Endothelial cell of umbilical vein (primary cell): ENCODE results near the gene MCRIP1. TPM values are rescaled to one million over a fixed set of nuclear protein-coding genes. Genes with fewer than 3 reads are reported as not detected.

Experiments used
- BruUV-seq: library from RNA; stranded (reverse); fragments of 400-500 nt; replicated peaks from 2 replicates; lab custom pipeline; 2021; lab: Mats Ljungman, UMichigan
- CTCF ChIA-PET: fragments of 300-600, 350-600 bp; sonication (Branson Sonifier 250); formaldehyde crosslinking; loops from one replicate; lab custom pipeline; 2021; ENCODE audit warnings: antibody characterized with exemption, inconsistent platforms; lab: Charles Lee
- POLR2A ChIA-PET: fragments of 300-600, 350-600 bp; sonication (Branson Sonifier 250); formaldehyde crosslinking; loops from one replicate; lab custom pipeline; 2021; ENCODE audit warnings: antibody characterized with exemption, inconsistent platforms; lab: Charles Lee
- DNase-seq: peaks from one replicate; pipeline ENCODE4 v3.0.0-alpha.2; 2011; ENCODE audit warnings: low read depth, low spot score
- FAIRE-seq: peaks from 2 replicates; lab custom pipeline; 2011; peaks lifted over from hg19 to GRCh38; lab: Jason Lieb, UNC
- H2AFZ ChIP-seq: 2 replicates; pipeline ENCODE4 v1.6.0; 2012; ENCODE audit warnings: low read depth, low read length, control low read depth, inconsistent platforms
- H3K27ac ChIP-seq: 2 replicates; pipeline ENCODE4 v1.5.1; 2011; ENCODE audit warnings: low read depth, mild to moderate bottlenecking, control low read depth, low read length, moderate library complexity; ENCODE audit not compliant: insufficient read depth
- H3K27me3 ChIP-seq, 2 experiments: 2 replicates each; pipeline versions ENCODE4 v1.6.0 to v1.6.1; 2011; ENCODE audit warnings: low read length in 2 of 2, mixed read lengths in 1 of 2; ENCODE audit not compliant: control insufficient read depth in 2 of 2, insufficient read depth in 2 of 2
- H3K36me3 ChIP-seq, 2 experiments: 2 replicates in 1 of 2; 3 replicates in 1 of 2; pipeline ENCODE4 v1.5.1; 2011; ENCODE audit warnings: low read length in 2 of 2, mild to moderate bottlenecking in 1 of 2, moderate library complexity in 1 of 2; ENCODE audit not compliant: control insufficient read depth in 2 of 2, insufficient read depth in 2 of 2; ENCODE audit errors: extremely low read depth in 1 of 2
- H3K4me1 ChIP-seq: 3 replicates; pipeline ENCODE4 v1.5.1; 2011; ENCODE audit warnings: mild to moderate bottlenecking, low read length; ENCODE audit not compliant: control insufficient read depth, insufficient read depth; ENCODE audit errors: extremely low read depth
- H3K4me2 ChIP-seq: 2 replicates; pipeline ENCODE4 v1.6.1; 2011; ENCODE audit warnings: low read length, control low read depth, mixed read lengths; ENCODE audit not compliant: insufficient read depth
- H3K4me3 ChIP-seq, 3 experiments: fragments of 200-600 bp in 1 of 3; sonication (generic), shearing (Covaris generic) in 1 of 3; replicated peaks in 1 of 3; 2 replicates each; pipeline ENCODE4 v1.5.1; 2011 to 2016; ENCODE audit warnings: control low read depth in 3 of 3, low read length in 3 of 3, mild to moderate bottlenecking in 2 of 3, inconsistent platforms in 1 of 3, low read depth in 1 of 3, moderate library complexity in 1 of 3; ENCODE audit not compliant: insufficient read depth in 1 of 3
- H3K79me2 ChIP-seq: 2 replicates; pipeline ENCODE4 v1.6.0; 2012; ENCODE audit warnings: low read length, inconsistent platforms; ENCODE audit not compliant: control insufficient read depth, insufficient read depth
- H3K9ac ChIP-seq: replicated peaks from 2 replicates; pipeline ENCODE3; 2011; ENCODE audit warnings: low read length, control low read depth; ENCODE audit not compliant: insufficient read depth; ENCODE audit errors: extremely low read depth
- H3K9me1 ChIP-seq: replicated peaks from 3 replicates; pipeline ENCODE4 v1.6.0; 2011; ENCODE audit warnings: mild to moderate bottlenecking, low read length; ENCODE audit not compliant: control insufficient read depth, insufficient read depth; ENCODE audit errors: extremely low read depth
- H3K9me3 ChIP-seq: replicated peaks from 2 replicates; pipeline ENCODE4 v1.5.1; 2012; ENCODE audit warnings: low read length, inconsistent platforms; ENCODE audit not compliant: control insufficient read depth, insufficient read depth
- H4K20me1 ChIP-seq: replicated peaks from 2 replicates; pipeline ENCODE3; 2011; ENCODE audit warnings: mild to moderate bottlenecking, low read length; ENCODE audit not compliant: control insufficient read depth, insufficient read depth; ENCODE audit errors: extremely low read depth
- CTCF ChIP-seq, 2 donors: IDR thresholded peaks; 1 replicate in 1 of 2; 2 replicates in 1 of 2; pipeline ENCODE4 v1.5.1; 2011; ENCODE audit warnings: low read length in 2 of 2, mild to moderate bottlenecking in 2 of 2, moderate library complexity in 2 of 2, control low read depth in 1 of 2, inconsistent platforms in 1 of 2, low read depth in 1 of 2; ENCODE audit not compliant: insufficient read depth in 1 of 2; ENCODE audit errors: extremely low read depth in 1 of 2
- EZH2 ChIP-seq: IDR thresholded peaks from 2 replicates; pipeline ENCODE4 v1.6.1; 2012; ENCODE audit warnings: borderline replicate concordance, low read depth, mild to moderate bottlenecking, moderate library complexity, low read length, inconsistent platforms; ENCODE audit not compliant: severe bottlenecking
- FOS ChIP-seq: IDR thresholded peaks from 2 replicates; pipeline ENCODE4 v1.6.1; 2011; ENCODE audit warnings: mild to moderate bottlenecking, low read length, moderate library complexity, borderline replicate concordance; ENCODE audit not compliant: insufficient read depth
- GATA2 ChIP-seq: IDR thresholded peaks from 2 replicates; pipeline ENCODE4 v1.7.0; 2011; ENCODE audit warnings: low read depth, mild to moderate bottlenecking, moderate library complexity, mixed read lengths, low read length; ENCODE audit not compliant: insufficient read length, insufficient read depth
- JUN ChIP-seq: IDR thresholded peaks from 2 replicates; pipeline ENCODE4 v1.6.1; 2011; ENCODE audit warnings: borderline replicate concordance, low read depth; ENCODE audit not compliant: insufficient read length, insufficient read depth
- MAX ChIP-seq: IDR thresholded peaks from 2 replicates; pipeline ENCODE4 v1.6.1; 2011; ENCODE audit not compliant: insufficient read depth, insufficient read length
- MYC ChIP-seq: IDR thresholded peaks from one replicate; pipeline ENCODE4 v1.6.1; 2011; ENCODE audit warnings: mild to moderate bottlenecking, low read depth, low read length
- POLR2A ChIP-seq: IDR thresholded peaks from 2 replicates; pipeline ENCODE4 v1.6.1; 2012; ENCODE audit warnings: low read depth, mild to moderate bottlenecking, control low read depth, low read length
- POLR2AphosphoS5 ChIP-seq: IDR thresholded peaks from 2 replicates; pipeline ENCODE4 v1.6.1; 2012; ENCODE audit warnings: low read depth, mild to moderate bottlenecking, control low read depth, low read length, moderate library complexity; ENCODE audit not compliant: insufficient read depth
- dilution Hi-C: fragments of 300-500 bp; cut with MboI; formaldehyde crosslinking; loops from one replicate; pipeline ENCODE4 v1.15.0; 2019; ENCODE audit warnings: low sequenced_read_pairs; ENCODE audit not compliant: extremely low pct_ligation_motif_present
- intact Hi-C: fragments of 100-400 bp; cut with micrococcal nuclease; formaldehyde crosslinking; loops from one replicate; pipeline ENCODE4 v1.10.0; 2022
- polyA plus RNA-seq, 4 experiments: library from polyadenylated mRNA; depleted of rRNA in 3 of 4; stranded (reverse) in 3 of 4; unstranded in 1 of 4; fragments of >200 nt; gene quantifications; 2 replicates each; pipeline versions ENCODE4 v1.2.1 to v1.2.3, GENCODE V29; 2011 to 2012; ENCODE audit warnings: missing spikeins in 1 of 4
- total RNA-seq: library from RNA; stranded (reverse); gene quantifications from 2 replicates; pipeline ENCODE4 v1.2.3, GENCODE V29; 2021

The MCRIP1 gene
- total and polyA plus RNA-seq, 2 donors (not counting 3 experiments of a cell fraction or from before 2014, with no cell fraction given), result 121 to 205 TPM

GRCh38 chr17:81806461-81807209 is 26.5 kb downstream of the MCRIP1 start:
- Histone ChIP-seq H3K9me1 (no peaks in the 10 kb centered on the region), H2AFZ (no peak overlapping the region), H3K4me1 (no peaks in the 10 kb centered on the region), H4K20me1 (no peaks in the 10 kb centered on the region), H3K4me2 (no peak overlapping the region), H3K4me3 (no peak overlapping the region), H3K27ac (no peak overlapping the region), H3K79me2 (no peaks in the 10 kb centered on the region), H3K36me3 (no peaks in the 10 kb centered on the region), H3K9me3 (no peaks in the 10 kb centered on the region), H3K27me3 (peaks cover 25 to 34% of the 10 kb centered on the region in 2 experiments), H3K9ac (no peak overlapping the region)
- no TSS peak for BruUV-seq
- intact Hi-C loops, result no loop called here
- DNase-seq, result no peak
- ChIA-PET CTCF (interaction anchor here (0.5 to 2.3 kb wide), 4 partner anchors 12 to 32 kb away, joined by 3 to 9 read pairs (median 4); partner anchors contain the start of gene MCRIP1), POLR2A (no interaction called here)
- FAIRE-seq, result no peak
- dilution Hi-C loops, result no loop called here
- TF ChIP-seq POLR2AphosphoS5 (no peak), MYC (no peak), POLR2A (no peak), GATA2 (no peak), EZH2 (no peak), FOS (no peak), CTCF (IDR thresholded peaks at IDR 0.05; ENCODE audit: extremely low read depth in 1 of 2, insufficient read depth in 1 of 2, low read depth in 1 of 2, low read length in 2 of 2) (no peak), JUN (no peak), MAX (no peak)
